IMR-90 (cell line): ENCODE results near the gene SRC. TPM values are rescaled to one million over a fixed set of nuclear protein-coding genes. Genes with fewer than 3 reads are reported as not detected.

ENCODE experiments used
- ATAC-seq: fragments of 200-7000 bp; cut with Tn5 transposase; 2 replicates; pipeline ENCODE4 v1.9.1; 2020; ENCODE audit warnings: low read depth, mild to moderate bottlenecking, moderate library complexity
- BruUV-seq: library from RNA; stranded (reverse); fragments of 400-500 nt; replicated peaks from 2 replicates; lab custom pipeline; 2021; lab: Mats Ljungman, UMichigan
- CTCF ChIA-PET: fragments of 300-600 bp; formaldehyde crosslinking; extraction: SDS; loops from one replicate; lab custom pipeline; 2021; ENCODE audit warnings: antibody characterized with exemption; lab: Yijun Ruan, JAX
- POLR2A ChIA-PET: fragments of 300-600 bp; sonication (Branson Sonifier 250); formaldehyde crosslinking; loops from one replicate; lab custom pipeline; 2022; ENCODE audit warnings: antibody characterized with exemption; ENCODE audit not compliant: unreplicated experiment; lab: Charles Lee
- DNase-seq: peaks from one replicate; pipeline ENCODE4 v3.0.0; 2013
- H2AFZ ChIP-seq: replicated peaks from 2 replicates; pipeline ENCODE3; 2013; ENCODE audit warnings: low read length, mild to moderate bottlenecking; ENCODE audit not compliant: poor library complexity
- H2AK5ac ChIP-seq: 2 replicates; pipeline ENCODE4 v1.6.1; 2013; ENCODE audit warnings: low read depth, low read length, inconsistent platforms
- H2AK9ac ChIP-seq: replicated peaks from 2 replicates; pipeline ENCODE3; 2013; ENCODE audit warnings: mild to moderate bottlenecking, low read depth, low read length, moderate library complexity; ENCODE audit not compliant: poor library complexity
- H2BK120ac ChIP-seq: 2 replicates; pipeline ENCODE4 v1.6.1; 2013; ENCODE audit warnings: low read depth, low read length, inconsistent platforms
- H2BK15ac ChIP-seq: 3 replicates; pipeline ENCODE4 v1.6.1; 2013; ENCODE audit warnings: low read depth, low read length, inconsistent platforms
- H2BK20ac ChIP-seq: 2 replicates; pipeline ENCODE4 v1.6.1; 2013; ENCODE audit warnings: low read depth, mild to moderate bottlenecking, inconsistent platforms, low read length, moderate library complexity
- H2BK5ac ChIP-seq: 2 replicates; pipeline ENCODE4 v1.6.1; 2013; ENCODE audit warnings: mild to moderate bottlenecking, low read depth, low read length, inconsistent platforms; ENCODE audit not compliant: poor library complexity, severe bottlenecking
- H3K14ac ChIP-seq: replicated peaks from 2 replicates; pipeline ENCODE4 v1.6.1; 2013; ENCODE audit warnings: low read depth, low read length, inconsistent platforms
- H3K18ac ChIP-seq: 2 replicates; pipeline ENCODE4 v1.6.1; 2013; ENCODE audit warnings: low read depth, low read length, control low read depth
- H3K23ac ChIP-seq: 2 replicates; pipeline ENCODE4 v1.6.1; 2013; ENCODE audit warnings: low read depth, low read length, inconsistent platforms
- H3K27ac ChIP-seq: 2 replicates; pipeline ENCODE4 v1.5.1; 2013; ENCODE audit warnings: mild to moderate bottlenecking, control low read depth, low read length; ENCODE audit not compliant: insufficient read depth
- H3K27me3 ChIP-seq: 2 replicates; pipeline ENCODE4 v1.6.1; 2013; ENCODE audit warnings: low read length; ENCODE audit not compliant: control insufficient read depth, insufficient read depth
- H3K36me3 ChIP-seq: 2 replicates; pipeline ENCODE4 v1.6.1; 2013; ENCODE audit warnings: low read length, mixed read lengths; ENCODE audit not compliant: control insufficient read depth, insufficient read depth
- H3K4ac ChIP-seq: 2 replicates; pipeline ENCODE4 v1.6.1; 2013; ENCODE audit warnings: low read depth, low read length, inconsistent platforms
- H3K4me1 ChIP-seq: 2 replicates; pipeline ENCODE4 v1.6.1; 2013; ENCODE audit warnings: low read length, mixed read lengths; ENCODE audit not compliant: control insufficient read depth, insufficient read depth
- H3K4me2 ChIP-seq: 2 replicates; pipeline ENCODE4 v1.6.1; 2013; ENCODE audit warnings: low read depth, mild to moderate bottlenecking, control low read depth, low read length, moderate library complexity
- H3K4me3 ChIP-seq: 2 replicates; pipeline ENCODE4 v1.5.1; 2013; ENCODE audit warnings: low read depth, mild to moderate bottlenecking, control low read depth, low read length, moderate library complexity; ENCODE audit not compliant: insufficient read depth
- H3K56ac ChIP-seq: 2 replicates; pipeline ENCODE4 v1.6.1; 2013; ENCODE audit warnings: low read length, inconsistent platforms; ENCODE audit not compliant: insufficient read depth; ENCODE audit errors: extremely low read depth
- H3K79me1 ChIP-seq, 2 experiments: 2 replicates each; pipeline ENCODE4 v1.6.1; 2013; ENCODE audit warnings: low read length in 2 of 2, inconsistent platforms in 1 of 2, low read depth in 1 of 2
- H3K9ac ChIP-seq: 2 replicates; pipeline ENCODE4 v1.6.1; 2013; ENCODE audit warnings: low read depth, low read length, control low read depth
- H3K9me1 ChIP-seq: 2 replicates; pipeline ENCODE4 v1.6.1; 2013; ENCODE audit warnings: low read length, inconsistent platforms; ENCODE audit not compliant: insufficient read depth
- H3K9me3 ChIP-seq: 2 replicates; pipeline ENCODE4 v1.6.1; 2013; ENCODE audit warnings: low read length; ENCODE audit not compliant: control insufficient read depth, insufficient read depth
- H4K20me1 ChIP-seq: 2 replicates; pipeline ENCODE4 v1.6.1; 2013; ENCODE audit warnings: low read length, inconsistent platforms; ENCODE audit not compliant: insufficient read depth
- H4K5ac ChIP-seq: 2 replicates; pipeline ENCODE4 v1.6.1; 2013; ENCODE audit warnings: mild to moderate bottlenecking, low read depth, low read length, control low read depth
- H4K8ac ChIP-seq, 2 experiments: 2 replicates each; pipeline ENCODE4 v1.6.1; 2013; ENCODE audit warnings: low read depth in 2 of 2, low read length in 2 of 2, control low read depth in 1 of 2, inconsistent platforms in 1 of 2
- H4K91ac ChIP-seq: 2 replicates; pipeline ENCODE4 v1.6.1; 2013; ENCODE audit warnings: low read depth, low read length, inconsistent platforms; ENCODE audit not compliant: insufficient read depth
- BHLHE40 ChIP-seq: fragments of 150-350 bp; IDR thresholded peaks from 2 replicates; pipeline ENCODE4 v1.6.1; 2016; ENCODE audit warnings: mild to moderate bottlenecking, low read depth, low read length
- CEBPB ChIP-seq: IDR thresholded peaks from 2 replicates; pipeline ENCODE4 v1.6.1; 2012; ENCODE audit warnings: low read depth, low read length, improper control_type of control experiment
- CHD1 ChIP-seq: IDR thresholded peaks from 2 replicates; pipeline ENCODE4 v1.6.1; 2012; ENCODE audit warnings: low read depth, low read length, improper control_type of control experiment
- MAZ ChIP-seq: IDR thresholded peaks from 2 replicates; pipeline ENCODE4 v1.6.1; 2012; ENCODE audit warnings: low read depth, mild to moderate bottlenecking, low read length, improper control_type of control experiment, moderate library complexity, borderline replicate concordance
- WGBS, 2 experiments: methylation state at CpG; one replicate each; pipeline versions ENCODE4 v1.1.5 to v1.1.7; 2013; ENCODE audit warnings: missing lambda C conversion rate in 2 of 2; ENCODE audit not compliant: insufficient read length in 1 of 2; ENCODE audit errors: extremely low coverage in 2 of 2; 5-methylcytosine and 5-hydroxymethylcytosine counted together
- dilution Hi-C: fragments of 300-500 bp; cut with HindIII; formaldehyde crosslinking; loops from one replicate; pipeline ENCODE4 v1.14.3; 2018; ENCODE audit warnings: low sequenced_read_pairs; ENCODE audit not compliant: unreplicated experiment
- in situ Hi-C: fragments of 300-500 bp; cut with MboI; formaldehyde crosslinking; loops from 3 replicates; pipeline ENCODE4 v1.14.3; 2019; ENCODE audit warnings: low sequenced_read_pairs, inconsistent platforms, mixed read lengths
- intact Hi-C: fragments of 100-400 bp; cut with micrococcal nuclease; formaldehyde crosslinking; loops from 2 replicates; pipeline ENCODE4 v1.10.0; 2022
- polyA plus RNA-seq, 3 experiments: library from polyadenylated mRNA; depleted of rRNA; stranded (reverse); fragments of >200 nt; gene quantifications; 2 replicates each; pipeline ENCODE4 v1.2.3, GENCODE V29; 2012; ENCODE audit warnings: low replicate concordance in 1 of 3
- total RNA-seq: library from RNA; depleted of rRNA; stranded (reverse); fragments of >200 nt; gene quantifications from 2 replicates; pipeline ENCODE4 v1.2.3, GENCODE V29; 2012

Gene SRC
- total and polyA plus RNA-seq, 2 of the 4 experiments (the other 2 are of a cell fraction): 7.0 to 24.2 TPM

GRCh38 chr20:37387519-37388269 is 41.8 kb downstream of the SRC start (continued):
- no peak for TF ChIP-seq CHD1

DNA sequence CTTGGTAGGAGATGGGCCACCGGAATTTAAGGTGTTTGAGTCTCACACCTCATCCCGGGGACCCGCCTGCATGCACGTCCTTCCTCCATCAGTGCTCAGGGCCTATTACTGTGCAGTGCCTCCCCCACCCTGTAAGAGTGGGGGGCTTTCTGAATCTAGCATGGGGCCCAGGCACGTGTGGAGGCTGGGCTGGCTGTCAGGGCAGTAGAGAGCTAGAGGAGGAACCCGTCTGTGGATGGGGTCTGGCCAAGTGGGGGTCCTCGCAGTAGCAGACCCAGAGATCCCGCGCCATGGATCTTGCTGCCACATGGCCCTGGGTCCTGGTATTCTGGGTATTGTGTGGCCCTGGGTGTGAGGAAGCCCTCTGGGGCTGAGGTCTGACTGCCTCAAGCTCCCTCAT is 42.9 kb downstream of the SRC start:
- Histone ChIP-seq H2AFZ (no peak overlapping the region), H3K27ac (no peak overlapping the region), H3K79me1 (peaks cover 0 to 8% of the 10 kb centered on the region in 2 experiments; a peak in 1 of 4 replicates), H3K4me1 (peaks cover 4% of the 10 kb centered on the region; the same call in 1 of the 2 replicates), H3K27me3 (no peaks in the 10 kb centered on the region), H4K8ac (no peak overlapping the region), H3K36me3 (peaks cover 35% of the 10 kb centered on the region), H4K91ac (no peak overlapping the region), H4K5ac (no peak overlapping the region), H3K9me1 (no peaks in the 10 kb centered on the region), H3K18ac (no peak overlapping the region), H2BK15ac (no peak overlapping the region), H3K4ac (no peak overlapping the region), H3K9ac (no peak overlapping the region), H2BK20ac (no peak overlapping the region), H4K20me1 (peaks cover 13% of the 10 kb centered on the region; the same call in 1 of the 2 replicates), H2BK5ac (no peak overlapping the region), H3K23ac (no peak overlapping the region), H3K4me2 (no peak overlapping the region), H3K9me3 (no peaks in the 10 kb centered on the region), H3K56ac (no peak overlapping the region), H3K14ac (no peak overlapping the region), H3K4me3 (no peak overlapping the region), H2BK120ac (no peak overlapping the region), H2AK5ac (no peak overlapping the region), H2AK9ac (no peak overlapping the region)
- dilution Hi-C loops (no loop called here), intact Hi-C loops (no loop called here), in situ Hi-C loops (loop anchor here (10.0 kb wide), 1 partner anchor 184 kb away; no protein-coding TSS in a partner anchor)
- TF ChIP-seq CEBPB (no peak), BHLHE40 (no peak), MAZ (no peak)
- WGBS, 2 experiments: 92% methylated on average over 2 of the region's 9 CpGs; no CpG with 5 or more reads in 1 of the 2 experiments
- no peak for ATAC-seq
- BruUV-seq: no TSS peak
- ChIA-PET POLR2A (no interaction called here), CTCF (no interaction called here)
- no peak for DNase-seq
